Globus pallidus (tissue), 1 donor: ENCODE measurements around the gene TMEM190.

Experiments
- DNase-seq: peaks from one replicate; pipeline ENCODE4 v3.0.0-alpha.2; 2015; ENCODE audit warnings: low spot score

The TMEM190 gene

GRCh38 chr19:55372316-55373081, 4.1 kb upstream of the TMEM190 start:
- DNase-seq, result no peak

GRCh38 chr19:55373306-55373992, 3.2 kb upstream of the TMEM190 start:
- DNase-seq, result no peak

- no peak for DNase-seq
Observed at GRCh38 chr19:55373993-55374757, 2.5 kb upstream of the TMEM190 start.

GRCh38 chr19:55377356-55378131, 918 bp downstream of the TMEM190 start:
- DNase-seq, result no peak

- DNase-seq, result no peak
Observed at GRCh38 chr19:55379174-55379573, 2.5 kb downstream of the TMEM190 start.

- DNase-seq, result no peak
Observed at GRCh38 chr19:55382013-55382412, 5.4 kb downstream of the TMEM190 start.

GRCh38 chr19:55382522-55383054, 6.0 kb downstream of the TMEM190 start:
- DNase-seq, result no peak

- DNase-seq, result peak; percentile 40
Observed at GRCh38 chr19:55383279-55384130, 6.9 kb downstream of the TMEM190 start.

- DNase-seq, result peak; percentile 29
Observed at GRCh38 chr19:55384131-55384919, 7.7 kb downstream of the TMEM190 start, which contains the start of gene TMEM238. TMEM238 (minus strand) TSS chr19:55384292; CDS start chr19:55384259, 33 bp downstream.

- DNase-seq, result peak; percentile 90
Observed at GRCh38 chr19:55384920-55385723, 8.5 kb downstream of the TMEM190 start.

GRCh38 chr19:55385724-55386492, 9.3 kb downstream of the TMEM190 start, which contains the start of gene RPL28:
RPL28 (plus strand) TSS chr19:55385932; CDS start chr19:55386358, 426 bp downstream.
- peak; percentile 98 for DNase-seq

- no peak for DNase-seq
Observed at GRCh38 chr19:55386493-55386971, 9.9 kb downstream of the TMEM190 start.

- no peak for DNase-seq
Observed at GRCh38 chr19:55387736-55388497, 11.3 kb downstream of the TMEM190 start.

- DNase-seq, result no peak
Observed at GRCh38 chr19:55389386-55390317, 13.0 kb downstream of the TMEM190 start.

GRCh38 chr19:55390461-55390880, 13.8 kb downstream of the TMEM190 start:
- no peak for DNase-seq

GRCh38 chr19:55391191-55391670, 14.6 kb downstream of the TMEM190 start:
- no peak for DNase-seq
